SK-N-SH treated with all-trans-retinoic acid at 6 μM for 48 hours (cell line): ENCODE data around the gene PSD2.

Experiments
- ARNTL ChIP-seq: fragments of 450-650 bp; formaldehyde crosslinking; IDR thresholded peaks from 2 replicates; pipeline ENCODE4 v1.5.0; 2020; ENCODE audit warnings: low read depth, mild to moderate bottlenecking, moderate library complexity, borderline replicate concordance
- BACH2 ChIP-seq: fragments of 250-450 bp; sonication (Bioruptor Pico); IDR thresholded peaks from 2 replicates; pipeline ENCODE4 v1.9.0; 2021; ENCODE audit warnings: mild to moderate bottlenecking, borderline replicate concordance
- CREB5 ChIP-seq: fragments of 250-450 bp; sonication (Bioruptor Pico); IDR thresholded peaks from 2 replicates; pipeline ENCODE4 v1.5.1; 2020; ENCODE audit warnings: low read depth, mild to moderate bottlenecking, moderate library complexity
- ESRRG ChIP-seq: fragments of 250-450 bp; sonication (Bioruptor Pico); IDR thresholded peaks from 2 replicates; pipeline ENCODE4 v1.6.1; 2021; ENCODE audit warnings: mild to moderate bottlenecking
- PATZ1 ChIP-seq: fragments of 250-450 bp; sonication (Bioruptor Pico); IDR thresholded peaks from 2 replicates; pipeline ENCODE4 v1.8.0; 2020; ENCODE audit warnings: mild to moderate bottlenecking, moderate library complexity, borderline replicate concordance
- POU6F1 ChIP-seq: fragments of 250-450 bp; sonication (Bioruptor Pico); IDR thresholded peaks from 2 replicates; pipeline ENCODE4 v1.8.0; 2021; ENCODE audit warnings: low read depth, mild to moderate bottlenecking, moderate library complexity, borderline replicate concordance
- RARB ChIP-seq: fragments of 250-450 bp; sonication (Bioruptor Pico); IDR thresholded peaks from 2 replicates; pipeline ENCODE4 v1.8.0; 2021; ENCODE audit warnings: mild to moderate bottlenecking, moderate library complexity
- ZC3H10 ChIP-seq: fragments of 250-450 bp; sonication (Bioruptor Pico); IDR thresholded peaks from 2 replicates; pipeline ENCODE4 v1.5.1; 2021; ENCODE audit warnings: mild to moderate bottlenecking, moderate library complexity
- ZNF8 ChIP-seq: fragments of 450-650 bp; formaldehyde crosslinking; IDR thresholded peaks from 2 replicates; pipeline ENCODE4 v1.5.0; 2020; ENCODE audit warnings: mild to moderate bottlenecking, moderate library complexity

- TF ChIP-seq ESRRG (CRISPR knock-in tag) (no peak), BACH2 (CRISPR knock-in tag) (no peak), ARNTL (CRISPR knock-in tag) (no peak), PATZ1 (CRISPR knock-in tag) (no peak), POU6F1 (CRISPR knock-in tag) (no peak), ZNF8 (CRISPR knock-in tag) (no peak), CREB5 (CRISPR knock-in tag) (no peak), ZC3H10 (CRISPR knock-in tag) (no peak), RARB (CRISPR knock-in tag) (no peak)
These were observed 7.2 kb upstream of the PSD2 start for GRCh38 chr5:139788294-139788910.
